Ishikawa (cell line): ENCODE measurements around the gene HMGXB3.

ENCODE experiments used
- CEBPB ChIP-seq: IDR thresholded peaks from 2 replicates; pipeline ENCODE4 v1.6.1; 2012
- CREB1 ChIP-seq: IDR thresholded peaks from 2 replicates; pipeline ENCODE4 v1.6.1; 2012; ENCODE audit warnings: low read depth
- EGR1 ChIP-seq: IDR thresholded peaks from 2 replicates; pipeline ENCODE4 v1.6.1; 2012
- EP300 ChIP-seq: IDR thresholded peaks from 2 replicates; pipeline ENCODE4 v1.6.1; 2012; ENCODE audit warnings: borderline replicate concordance
- FOXM1 ChIP-seq: IDR thresholded peaks from 2 replicates; pipeline ENCODE4 v1.6.1; 2012; ENCODE audit warnings: low read depth, borderline replicate concordance
- MAX ChIP-seq: IDR thresholded peaks from 2 replicates; pipeline ENCODE4 v1.6.1; 2012
- NFIC ChIP-seq: IDR thresholded peaks from 2 replicates; pipeline ENCODE4 v1.6.1; 2012
- RAD21 ChIP-seq: IDR thresholded peaks from 2 replicates; pipeline ENCODE4 v1.6.1; 2012; ENCODE audit warnings: low read depth
- REST ChIP-seq: IDR thresholded peaks from 2 replicates; pipeline ENCODE4 v1.6.1; 2012; ENCODE audit warnings: low read depth, mild to moderate bottlenecking
- TAF1 ChIP-seq: IDR thresholded peaks from 2 replicates; pipeline ENCODE4 v1.6.1; 2012; ENCODE audit warnings: low read depth, mild to moderate bottlenecking
- TCF12 ChIP-seq: IDR thresholded peaks from 2 replicates; pipeline ENCODE4 v1.6.1; 2012; ENCODE audit warnings: low read depth
- TEAD4 ChIP-seq: IDR thresholded peaks from 2 replicates; pipeline ENCODE4 v1.6.1; 2012
- USF1 ChIP-seq: IDR thresholded peaks from 2 replicates; pipeline ENCODE4 v1.6.1; 2012
- YY1 ChIP-seq: IDR thresholded peaks from 2 replicates; pipeline ENCODE4 v1.6.1; 2012; ENCODE audit warnings: low read depth
- ZBTB7A ChIP-seq: IDR thresholded peaks from 2 replicates; pipeline ENCODE4 v1.6.1; 2012; ENCODE audit warnings: low read depth

The HMGXB3 gene

GRCh38 chr5:149954798-149955197, 45.7 kb upstream of the HMGXB3 start:
- TF ChIP-seq FOXM1 (no peak), NFIC (no peak), USF1 (no peak), MAX (no peak), CEBPB (no peak), TCF12 (no peak), YY1 (no peak), ZBTB7A (no peak), REST (no peak), RAD21 (no peak), EGR1 (no peak), EP300 (no peak), TEAD4 (no peak), CREB1 (no peak), TAF1 (no peak)

- no peak for TF ChIP-seq TCF12
- no peak for TF ChIP-seq RAD21
- TF ChIP-seq TAF1: no peak
- no peak for TF ChIP-seq NFIC
- no peak for TF ChIP-seq MAX
- no peak for TF ChIP-seq EGR1
- TF ChIP-seq REST: no peak
- TF ChIP-seq FOXM1: no peak
- no peak for TF ChIP-seq USF1
- no peak for TF ChIP-seq CEBPB
Measured at GRCh38 chr5:149956685-149957084, 43.9 kb upstream of the HMGXB3 start.

- TF ChIP-seq RAD21: no peak
- TF ChIP-seq CEBPB: no peak
- TF ChIP-seq YY1: peak; percentile 13; the same call in 1 of the 2 replicates
- 0 out of 2 replicates have a peak, but pooled peaks have one; percentile 23 for TF ChIP-seq TEAD4
- no peak for TF ChIP-seq FOXM1
- TF ChIP-seq NFIC: no peak
- no peak for TF ChIP-seq USF1
- TF ChIP-seq MAX: no peak
- peak; percentile 67; the same call in 1 of the 2 replicates for TF ChIP-seq EP300
- no peak for TF ChIP-seq CREB1
- no peak for TF ChIP-seq REST
- no peak for TF ChIP-seq EGR1
- TF ChIP-seq ZBTB7A: no peak
- 0 out of 2 replicates have a peak, but pooled peaks have one; percentile 27 for TF ChIP-seq TCF12
- TF ChIP-seq TAF1: no peak
Measured at GRCh38 chr5:149957855-149958254, 42.7 kb upstream of the HMGXB3 start.

- TF ChIP-seq TAF1 (no peak), RAD21 (peak; percentile 29; the same call in 1 of the 2 replicates), EGR1 (no peak), TEAD4 (no peak)
Measured at GRCh38 chr5:149959406-149960236, 40.9 kb upstream of the HMGXB3 start.
